HL-60 (cell line): Measurements from ENCODE around the gene SLC52A3.

ENCODE experiments used
- POLR2AphosphoS5 ChIP-seq: IDR thresholded peaks from 2 replicates; pipeline ENCODE4 v1.6.1; 2012; ENCODE audit warnings: low read depth
- TF ChIP-seq, protein P1 (sequence below): IDR thresholded peaks from one replicate; pipeline ENCODE4 v1.5.1; 2011; ENCODE audit warnings: low read length, control low read depth, inconsistent platforms; ENCODE audit not compliant: insufficient read depth

DNA sequence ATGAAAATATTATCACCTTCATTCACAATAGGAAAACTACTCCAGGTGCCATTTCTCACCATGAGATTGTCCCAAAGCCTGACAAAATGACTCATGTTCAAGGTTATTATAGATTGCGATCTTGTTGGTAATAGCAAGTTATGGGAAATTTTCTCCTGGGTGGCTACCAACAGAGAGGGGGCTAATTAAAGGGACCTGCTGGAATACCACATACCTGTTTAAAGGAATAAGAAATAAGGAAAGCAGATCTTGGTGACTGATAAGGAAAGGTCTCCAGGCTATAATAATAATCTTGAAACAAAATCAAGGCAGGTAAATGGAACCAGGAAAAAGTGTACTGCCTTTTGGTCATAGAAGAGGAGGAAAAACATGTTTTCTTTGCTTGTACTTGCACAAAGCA, 1.4 kb downstream of the SLC52A3 start:
- TF ChIP-seq POLR2AphosphoS5: no peak
- TF ChIP-seq, protein P1, sequence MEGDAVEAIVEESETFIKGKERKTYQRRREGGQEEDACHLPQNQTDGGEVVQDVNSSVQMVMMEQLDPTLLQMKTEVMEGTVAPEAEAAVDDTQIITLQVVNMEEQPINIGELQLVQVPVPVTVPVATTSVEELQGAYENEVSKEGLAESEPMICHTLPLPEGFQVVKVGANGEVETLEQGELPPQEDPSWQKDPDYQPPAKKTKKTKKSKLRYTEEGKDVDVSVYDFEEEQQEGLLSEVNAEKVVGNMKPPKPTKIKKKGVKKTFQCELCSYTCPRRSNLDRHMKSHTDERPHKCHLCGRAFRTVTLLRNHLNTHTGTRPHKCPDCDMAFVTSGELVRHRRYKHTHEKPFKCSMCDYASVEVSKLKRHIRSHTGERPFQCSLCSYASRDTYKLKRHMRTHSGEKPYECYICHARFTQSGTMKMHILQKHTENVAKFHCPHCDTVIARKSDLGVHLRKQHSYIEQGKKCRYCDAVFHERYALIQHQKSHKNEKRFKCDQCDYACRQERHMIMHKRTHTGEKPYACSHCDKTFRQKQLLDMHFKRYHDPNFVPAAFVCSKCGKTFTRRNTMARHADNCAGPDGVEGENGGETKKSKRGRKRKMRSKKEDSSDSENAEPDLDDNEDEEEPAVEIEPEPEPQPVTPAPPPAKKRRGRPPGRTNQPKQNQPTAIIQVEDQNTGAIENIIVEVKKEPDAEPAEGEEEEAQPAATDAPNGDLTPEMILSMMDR: no peak
